AG09319 (cell line): ENCODE data around the gene MLXIP.
"Not testable (repeated sequence)": the region's sequence is repeated elsewhere in the genome, so short reads cannot be mapped to it uniquely, and the experiment has no call there.

ENCODE experiments used
- DNase-seq: peaks from one replicate; pipeline ENCODE4 v3.0.0-alpha.2; 2010; ENCODE audit warnings: low read depth; ENCODE audit errors: extremely low read depth
- TF ChIP-seq, protein P1 (sequence below): IDR thresholded peaks from 2 replicates; pipeline ENCODE4 v1.5.1; 2011; ENCODE audit warnings: low read depth, mild to moderate bottlenecking, inconsistent platforms, low read length, moderate library complexity

Gene MLXIP

GRCh38 chr12:122099856-122100255 is 21.3 kb downstream of the MLXIP start:
- DNase-seq, result no peak

DNA sequence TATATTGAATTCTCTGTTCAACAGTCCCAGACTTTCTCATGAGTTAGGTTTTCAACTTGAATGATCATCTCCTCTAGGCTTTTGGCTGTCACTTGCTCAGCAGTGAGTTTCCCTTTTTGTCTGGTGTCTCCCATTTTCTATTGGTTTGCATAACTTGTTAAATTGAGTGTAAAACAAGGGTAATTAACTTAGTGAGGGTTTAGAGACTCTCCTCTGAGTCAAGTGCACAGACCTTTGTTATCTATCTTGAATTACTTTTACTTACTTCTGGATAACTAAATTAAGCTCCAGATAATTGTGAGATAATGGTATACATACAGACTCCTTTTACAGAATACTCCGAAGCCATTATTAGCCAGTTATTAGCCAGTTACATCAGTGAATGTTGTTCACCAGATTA is 22.0 kb downstream of the MLXIP start:
- TF ChIP-seq, protein P1, sequence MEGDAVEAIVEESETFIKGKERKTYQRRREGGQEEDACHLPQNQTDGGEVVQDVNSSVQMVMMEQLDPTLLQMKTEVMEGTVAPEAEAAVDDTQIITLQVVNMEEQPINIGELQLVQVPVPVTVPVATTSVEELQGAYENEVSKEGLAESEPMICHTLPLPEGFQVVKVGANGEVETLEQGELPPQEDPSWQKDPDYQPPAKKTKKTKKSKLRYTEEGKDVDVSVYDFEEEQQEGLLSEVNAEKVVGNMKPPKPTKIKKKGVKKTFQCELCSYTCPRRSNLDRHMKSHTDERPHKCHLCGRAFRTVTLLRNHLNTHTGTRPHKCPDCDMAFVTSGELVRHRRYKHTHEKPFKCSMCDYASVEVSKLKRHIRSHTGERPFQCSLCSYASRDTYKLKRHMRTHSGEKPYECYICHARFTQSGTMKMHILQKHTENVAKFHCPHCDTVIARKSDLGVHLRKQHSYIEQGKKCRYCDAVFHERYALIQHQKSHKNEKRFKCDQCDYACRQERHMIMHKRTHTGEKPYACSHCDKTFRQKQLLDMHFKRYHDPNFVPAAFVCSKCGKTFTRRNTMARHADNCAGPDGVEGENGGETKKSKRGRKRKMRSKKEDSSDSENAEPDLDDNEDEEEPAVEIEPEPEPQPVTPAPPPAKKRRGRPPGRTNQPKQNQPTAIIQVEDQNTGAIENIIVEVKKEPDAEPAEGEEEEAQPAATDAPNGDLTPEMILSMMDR, result no peak
- DNase-seq, result no peak

More at GRCh38 chr12:122099856-122100255, 21.3 kb downstream of the MLXIP start:
- TF ChIP-seq, protein P1, result no peak

GRCh38 chr12:122102331-122102730 is 23.8 kb downstream of the MLXIP start:
- TF ChIP-seq, protein P1, result no peak
- DNase-seq, result no peak

- no peak for DNase-seq
- TF ChIP-seq, protein P1, result no peak
Measured at GRCh38 chr12:122104844-122105243, 26.3 kb downstream of the MLXIP start.

DNA sequence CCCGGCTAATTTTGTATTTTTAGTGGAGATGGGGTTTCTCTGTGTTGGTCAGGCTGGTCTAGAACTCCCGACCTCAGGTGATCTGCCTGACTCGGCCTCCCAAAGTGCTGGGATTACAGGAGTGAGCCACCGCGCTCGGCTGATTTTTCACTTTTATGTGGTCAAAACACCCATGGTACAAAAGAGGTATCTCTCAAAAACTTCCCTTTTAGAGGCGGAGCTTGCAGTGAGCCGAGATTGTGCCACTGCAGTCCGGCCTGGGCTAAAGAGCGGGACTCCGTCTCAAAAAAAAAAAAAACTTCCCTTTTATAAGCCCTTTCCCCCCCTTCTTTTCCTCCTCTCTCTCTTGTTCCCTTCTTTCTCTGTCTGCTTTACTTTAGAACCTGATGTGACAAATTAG is 26.9 kb downstream of the MLXIP start:
- not testable (repeated sequence) for DNase-seq

- TF ChIP-seq, protein P1, result no peak
- DNase-seq, result no peak
Measured at GRCh38 chr12:122106843-122107242, 28.3 kb downstream of the MLXIP start.

- DNase-seq, result no peak
- TF ChIP-seq, protein P1, result no peak
Measured at GRCh38 chr12:122107261-122107660, 28.7 kb downstream of the MLXIP start.

DNA sequence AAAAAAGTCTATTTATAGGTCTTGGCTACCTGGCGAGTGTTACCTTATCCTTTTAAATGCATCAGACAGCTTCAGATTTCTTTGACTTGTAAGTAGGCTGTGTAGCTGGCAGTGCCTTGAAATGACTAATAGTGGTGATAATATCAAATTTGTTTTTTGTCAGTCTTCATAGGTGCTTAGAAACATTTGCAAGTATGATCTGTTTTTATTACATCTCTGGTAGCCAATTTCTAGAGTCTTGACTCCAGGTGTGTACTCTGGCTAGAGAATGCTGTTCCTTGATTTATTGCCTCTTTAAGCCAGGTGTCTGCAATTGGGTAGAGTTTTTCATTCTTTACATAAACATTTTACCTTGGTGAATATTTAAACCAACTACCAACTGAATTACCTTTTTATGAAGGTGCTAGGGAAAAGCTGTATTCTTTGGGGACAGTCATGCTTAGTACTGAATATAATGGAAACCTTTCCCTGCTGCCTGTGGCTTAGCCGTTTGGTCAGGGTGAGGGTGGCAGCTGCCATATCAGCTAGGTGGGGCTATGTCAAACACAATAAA is 32.6 kb downstream of the MLXIP start:
- DNase-seq, result no peak
- TF ChIP-seq, protein P1, result no peak
